ENCODE results near the gene MYF5.

Gene MYF5

GRCh38 chr12:80712866-80713265 lies 3.8 kb upstream of the MYF5 start:
- H3K4me3 ChIP-seq (ENCODE audit: low read depth, low read length) = no peak overlapping the region
- TF ChIP-seq, protein P1, sequence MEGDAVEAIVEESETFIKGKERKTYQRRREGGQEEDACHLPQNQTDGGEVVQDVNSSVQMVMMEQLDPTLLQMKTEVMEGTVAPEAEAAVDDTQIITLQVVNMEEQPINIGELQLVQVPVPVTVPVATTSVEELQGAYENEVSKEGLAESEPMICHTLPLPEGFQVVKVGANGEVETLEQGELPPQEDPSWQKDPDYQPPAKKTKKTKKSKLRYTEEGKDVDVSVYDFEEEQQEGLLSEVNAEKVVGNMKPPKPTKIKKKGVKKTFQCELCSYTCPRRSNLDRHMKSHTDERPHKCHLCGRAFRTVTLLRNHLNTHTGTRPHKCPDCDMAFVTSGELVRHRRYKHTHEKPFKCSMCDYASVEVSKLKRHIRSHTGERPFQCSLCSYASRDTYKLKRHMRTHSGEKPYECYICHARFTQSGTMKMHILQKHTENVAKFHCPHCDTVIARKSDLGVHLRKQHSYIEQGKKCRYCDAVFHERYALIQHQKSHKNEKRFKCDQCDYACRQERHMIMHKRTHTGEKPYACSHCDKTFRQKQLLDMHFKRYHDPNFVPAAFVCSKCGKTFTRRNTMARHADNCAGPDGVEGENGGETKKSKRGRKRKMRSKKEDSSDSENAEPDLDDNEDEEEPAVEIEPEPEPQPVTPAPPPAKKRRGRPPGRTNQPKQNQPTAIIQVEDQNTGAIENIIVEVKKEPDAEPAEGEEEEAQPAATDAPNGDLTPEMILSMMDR (IDR thresholded peaks at IDR 0.05; ENCODE audit: low read depth, low read length) = no peak

DNA sequence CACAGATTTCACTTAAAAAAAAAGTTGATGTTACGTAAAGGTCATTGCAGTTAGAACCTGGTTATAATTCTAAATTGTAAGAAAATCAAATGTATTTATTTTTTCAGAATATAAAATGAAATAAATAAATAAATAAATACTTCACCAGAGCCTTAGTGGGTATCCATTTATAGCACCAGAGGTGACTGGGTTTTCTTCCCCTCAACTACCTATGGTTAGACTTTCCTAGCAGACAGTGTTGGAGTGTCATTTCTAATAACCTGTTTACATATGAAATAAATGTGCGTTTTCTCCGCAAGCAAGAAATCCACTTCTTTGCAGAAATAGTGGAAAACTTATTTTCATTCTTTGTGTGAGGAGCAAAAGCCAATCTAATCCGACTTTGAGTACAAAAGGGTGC lies 3.3 kb upstream of the MYF5 start:
- no peak overlapping the region; the same call in 1 of the 2 replicates for H3K4me3 ChIP-seq (ENCODE audit: low read depth, low read length)
- TF ChIP-seq, protein P1 (IDR thresholded peaks at IDR 0.05; ENCODE audit: low read depth, low read length) = no peak

DNA sequence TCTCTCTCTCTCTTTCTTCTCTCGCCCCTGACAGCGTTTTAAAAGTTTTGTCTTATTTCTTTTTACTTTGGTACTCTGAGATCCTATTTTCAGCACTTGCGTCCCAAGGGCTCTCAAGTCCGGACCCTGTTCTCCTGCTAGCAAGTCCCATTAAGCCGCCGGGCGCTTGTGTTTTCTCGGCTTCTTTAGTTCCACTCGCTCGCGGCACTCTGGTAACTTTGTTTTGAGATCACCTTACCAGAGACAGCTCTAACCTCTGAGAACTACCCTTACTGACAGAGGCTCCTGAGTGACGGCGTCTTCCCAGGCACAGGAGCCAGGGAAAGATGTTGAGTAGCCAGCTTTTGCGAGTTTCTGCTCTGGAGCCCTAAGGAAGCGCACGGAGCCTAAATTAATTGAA lies 2.7 kb upstream of the MYF5 start:
- H3K4me3 ChIP-seq (ENCODE audit: low read depth, low read length) = peak overlapping the region; percentile 47
- TF ChIP-seq, protein P1 (IDR thresholded peaks at IDR 0.05; ENCODE audit: low read depth, low read length) = no peak

DNA sequence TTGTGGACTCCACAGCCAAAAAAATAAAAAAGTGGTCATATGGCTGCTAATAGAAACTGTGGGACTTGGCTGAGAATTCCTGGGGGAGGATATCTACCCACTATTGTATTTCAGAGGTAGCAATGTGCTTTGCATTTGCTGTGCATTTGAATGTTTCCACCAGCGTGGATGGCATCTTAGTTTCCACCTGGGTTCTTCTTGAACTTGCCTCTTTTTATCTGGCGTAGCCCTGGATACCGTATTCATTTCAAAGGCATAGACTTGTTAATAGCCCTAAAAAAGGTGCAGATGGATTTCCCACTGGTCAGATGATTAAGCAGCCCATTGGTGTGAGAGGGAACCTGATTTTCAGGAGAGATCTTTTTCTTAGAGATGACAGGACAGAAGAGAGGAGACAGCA lies 1.9 kb upstream of the MYF5 start:
- TF ChIP-seq, protein P1 (IDR thresholded peaks at IDR 0.05; ENCODE audit: low read depth, low read length) = no peak
- H3K4me3 ChIP-seq (ENCODE audit: low read depth, low read length) = no peak overlapping the region

GRCh38 chr12:80715713-80716249 lies 931 bp upstream of the MYF5 start:
- TF ChIP-seq, protein P1 (IDR thresholded peaks at IDR 0.05; ENCODE audit: low read depth, low read length) = no peak
- no peak overlapping the region for H3K4me3 ChIP-seq (ENCODE audit: low read depth, low read length)

DNA sequence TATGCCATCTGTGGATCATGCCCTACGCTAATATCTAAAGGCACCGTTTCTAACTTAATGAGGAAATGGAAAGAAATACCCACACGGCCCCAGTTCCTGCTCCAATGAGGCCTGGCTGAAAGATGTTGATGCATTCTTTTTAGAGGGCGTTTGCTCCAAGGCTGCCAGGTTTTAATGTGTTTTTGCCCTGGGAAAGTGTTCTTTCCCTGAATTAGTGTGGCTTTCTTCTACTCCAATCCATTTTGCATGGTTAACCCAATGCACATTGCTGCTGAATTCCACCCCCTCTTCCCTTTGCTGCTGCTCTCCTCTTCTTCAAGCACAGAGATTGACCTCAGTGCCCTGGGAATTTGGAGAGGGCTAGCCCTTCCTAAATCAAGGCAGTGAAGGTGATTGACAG lies 1.1 kb downstream of the MYF5 start:
- no peak overlapping the region for H3K4me3 ChIP-seq (ENCODE audit: low read depth, low read length)
- TF ChIP-seq, protein P1 (IDR thresholded peaks at IDR 0.05; ENCODE audit: low read depth, low read length) = no peak

- TF ChIP-seq, protein P1 (IDR thresholded peaks at IDR 0.05; ENCODE audit: low read depth, low read length) = no peak
- H3K4me3 ChIP-seq (ENCODE audit: low read depth, low read length) = no peak overlapping the region
These were observed 3.8 kb downstream of the MYF5 start for GRCh38 chr12:80720516-80720915.

All from WI38 (cell line).